AG10803 (cell line): Measurements from ENCODE around the gene PAK2.

Experiments used
- DNase-seq: peaks from one replicate; pipeline ENCODE4 v3.0.0; 2010; ENCODE audit warnings: low read depth
- H3K4me3 ChIP-seq: 2 replicates; pipeline ENCODE4 v1.5.1; 2011; ENCODE audit warnings: mild to moderate bottlenecking, low read length, control low read depth
- TF ChIP-seq, protein P1 (sequence below): conservative IDR thresholded peaks from 2 replicates; pipeline ENCODE4 v1.5.1; 2011; ENCODE audit warnings: mild to moderate bottlenecking, low read length, control low read depth, inconsistent platforms

The PAK2 gene

GRCh38 chr3:196800742-196801434, 61.2 kb downstream of the PAK2 start:
- no peak for DNase-seq
- TF ChIP-seq, protein P1, sequence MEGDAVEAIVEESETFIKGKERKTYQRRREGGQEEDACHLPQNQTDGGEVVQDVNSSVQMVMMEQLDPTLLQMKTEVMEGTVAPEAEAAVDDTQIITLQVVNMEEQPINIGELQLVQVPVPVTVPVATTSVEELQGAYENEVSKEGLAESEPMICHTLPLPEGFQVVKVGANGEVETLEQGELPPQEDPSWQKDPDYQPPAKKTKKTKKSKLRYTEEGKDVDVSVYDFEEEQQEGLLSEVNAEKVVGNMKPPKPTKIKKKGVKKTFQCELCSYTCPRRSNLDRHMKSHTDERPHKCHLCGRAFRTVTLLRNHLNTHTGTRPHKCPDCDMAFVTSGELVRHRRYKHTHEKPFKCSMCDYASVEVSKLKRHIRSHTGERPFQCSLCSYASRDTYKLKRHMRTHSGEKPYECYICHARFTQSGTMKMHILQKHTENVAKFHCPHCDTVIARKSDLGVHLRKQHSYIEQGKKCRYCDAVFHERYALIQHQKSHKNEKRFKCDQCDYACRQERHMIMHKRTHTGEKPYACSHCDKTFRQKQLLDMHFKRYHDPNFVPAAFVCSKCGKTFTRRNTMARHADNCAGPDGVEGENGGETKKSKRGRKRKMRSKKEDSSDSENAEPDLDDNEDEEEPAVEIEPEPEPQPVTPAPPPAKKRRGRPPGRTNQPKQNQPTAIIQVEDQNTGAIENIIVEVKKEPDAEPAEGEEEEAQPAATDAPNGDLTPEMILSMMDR = no peak
- H3K4me3 ChIP-seq = no peak overlapping the region

- no peak overlapping the region for H3K4me3 ChIP-seq
- TF ChIP-seq, protein P1 = no peak
- peak; percentile 17 for DNase-seq
These were observed 64.3 kb downstream of the PAK2 start for GRCh38 chr3:196803891-196804468.

DNA sequence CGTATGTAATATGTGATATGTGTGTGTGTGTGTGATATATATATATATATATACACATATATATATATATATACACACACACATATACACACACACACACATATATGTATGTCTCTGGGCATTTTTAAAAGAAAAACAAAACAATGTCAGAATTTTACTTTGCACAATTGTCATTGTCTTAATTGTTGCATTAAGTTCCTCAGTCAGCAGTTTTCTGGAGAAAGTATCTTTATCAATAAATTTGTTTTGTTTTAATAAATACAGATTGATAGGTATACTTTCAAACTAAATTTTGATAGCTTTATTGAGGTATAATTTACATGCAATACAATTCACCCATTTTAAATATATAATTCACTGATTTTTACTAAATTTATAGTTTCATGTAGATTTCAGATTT, 65.1 kb downstream of the PAK2 start:
- TF ChIP-seq, protein P1 = no peak
- no peak overlapping the region for H3K4me3 ChIP-seq
- no peak for DNase-seq

GRCh38 chr3:196810963-196811581, 71.4 kb downstream of the PAK2 start:
- TF ChIP-seq, protein P1 = no peak

DNA sequence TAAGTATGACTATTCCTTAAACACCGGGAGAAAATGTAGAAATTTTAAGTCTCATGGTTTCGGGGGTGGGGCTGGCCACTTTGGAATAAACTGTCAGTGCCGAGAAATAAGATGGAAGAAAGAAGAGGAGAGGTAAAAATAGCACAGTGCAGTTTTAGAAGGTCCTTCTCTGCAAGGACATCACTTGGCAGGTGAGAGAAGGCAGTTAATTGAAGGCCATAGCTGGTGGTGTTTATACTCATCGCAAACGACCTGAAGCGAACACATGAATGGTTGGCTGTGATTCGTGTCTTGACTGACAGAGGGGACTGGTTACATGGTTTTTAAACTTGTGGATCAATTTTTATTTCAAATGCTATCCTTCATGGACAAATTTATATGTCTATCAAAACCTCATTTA, 73.2 kb downstream of the PAK2 start:
- no peak for DNase-seq
- no peak overlapping the region for H3K4me3 ChIP-seq
- TF ChIP-seq, protein P1 = no peak

More at GRCh38 chr3:196810963-196811581, 71.4 kb downstream of the PAK2 start:
- H3K4me3 ChIP-seq = no peak overlapping the region
- no peak for DNase-seq

GRCh38 chr3:196813903-196814302, 74.2 kb downstream of the PAK2 start:
- no peak for DNase-seq
- TF ChIP-seq, protein P1 = no peak
- H3K4me3 ChIP-seq = no peak overlapping the region
